Measurements from ENCODE around the gene CEP120. TPM values are rescaled to one million over a fixed set of nuclear protein-coding genes. Genes with fewer than 3 reads are reported as not detected.

Gene CEP120
- total RNA-seq, 2 experiments from 2014 or later: 22.3 to 27.6 TPM

DNA sequence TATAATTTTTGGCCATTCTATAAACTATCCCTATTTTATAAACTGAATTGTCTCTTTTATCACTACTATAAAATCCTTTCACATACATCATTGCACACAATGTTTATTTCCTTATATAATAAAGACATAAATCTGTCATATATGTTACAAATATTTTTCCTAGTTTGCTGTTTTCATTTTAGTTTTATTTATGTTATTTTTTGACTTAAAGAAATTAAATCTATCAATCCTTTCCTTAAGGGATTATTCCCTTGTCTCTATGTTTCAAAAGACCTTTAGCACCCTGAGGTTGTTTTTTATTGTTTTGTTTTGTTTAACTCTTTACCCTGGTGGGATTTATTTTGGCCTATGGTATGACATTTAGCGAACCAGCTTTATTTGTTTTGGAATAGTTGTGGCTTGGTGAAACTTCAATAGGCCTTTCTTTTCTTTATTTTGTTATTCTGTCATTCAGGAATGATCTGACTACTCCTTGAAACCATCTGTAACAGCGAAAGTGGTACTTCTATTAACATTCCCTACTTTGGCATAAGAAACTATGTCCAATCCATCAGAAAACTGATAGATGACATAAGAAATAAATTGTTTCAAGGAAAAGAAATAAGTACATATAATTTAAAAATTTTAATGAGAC, 125.9 kb downstream of the CEP120 start:
- Mint-ChIP-seq H3K4me3 (no peak overlapping the region), H3K4me1 (ENCODE audit: low read depth) (no peaks in the 10 kb centered on the region)

More for the DNA sequence above, 125.9 kb downstream of the CEP120 start:
- Mint-ChIP-seq H3K27ac (no peak overlapping the region), H3K9me3 (ENCODE audit: insufficient read depth) (no peaks in the 10 kb centered on the region), H3K36me3 (ENCODE audit: low read depth) (no peaks in the 10 kb centered on the region), H3K27me3 (ENCODE audit: low read depth) (peaks cover 4% of the 10 kb centered on the region)
- ChIA-PET POLR2A (no interaction called here), CTCF (no interaction called here)
- ATAC-seq: no peak
- DNase-seq: no peak

Other genes with a start within 250 kb of the CEP120 start
- gene CSNK1G3, start 88.8 kb upstream of the CEP120 start, total RNA-seq: 10 to 100 TPM; 26.9 to 28.6 TPM